Muscle of arm (tissue), 14 donors: Measurements from ENCODE around the gene NUP214. TPM values are rescaled to one million over a fixed set of nuclear protein-coding genes. Genes with fewer than 3 reads are reported as not detected.

Experiments used
- DNase-seq: peaks from one replicate; pipeline ENCODE4 v3.0.0-alpha.2; 2013
- long read RNA-seq, 11 donors: transcript quantifications; one replicate each; lab custom pipeline, GENCODE V29; 2026
- polyA plus RNA-seq, 12 donors: library from polyadenylated mRNA; unstranded; fragments of 120-200 nt; gene quantifications; one replicate each; pipeline ENCODE4 v1.2.1, GENCODE V29; 2013; ENCODE audit not compliant: insufficient read length in 12 of 12

NUP214 gene
- 100 to 1,000 TPM in 1 of 12 donors, 10 to 100 TPM in 10, not detected in 1; 22.6 to 142 (median 27.5) TPM for polyA plus RNA-seq
- long read RNA-seq, donor 1, partial matches to known transcripts, result 21 of 22 reads
- long read RNA-seq, donor 1, other reads (novel, unspliced or antisense), result 0 of 22 reads
- long read RNA-seq, donor 2, partial matches to known transcripts, result 21 of 21 reads
- long read RNA-seq, donor 2, other reads (novel, unspliced or antisense), result 0 of 21 reads
- long read RNA-seq, donor 3, partial matches to known transcripts, result 9 of 9 reads
- long read RNA-seq, donor 3, other reads (novel, unspliced or antisense), result 0 of 9 reads
- long read RNA-seq, donor 4, result 0 reads
- long read RNA-seq, donor 5, result 0 reads
- long read RNA-seq, donor 6, result 0 reads
- long read RNA-seq, donor 7, partial matches to known transcripts, result 5 of 5 reads
- long read RNA-seq, donor 7, other reads (novel, unspliced or antisense), result 0 of 5 reads
- long read RNA-seq, donor 8, result 0 reads
- long read RNA-seq, donor 9, result 0 reads
- long read RNA-seq, donor 10, result 0 reads
- long read RNA-seq, donor 11, partial matches to known transcripts, result 6 of 6 reads
- long read RNA-seq, donor 11, other reads (novel, unspliced or antisense), result 0 of 6 reads

DNA sequence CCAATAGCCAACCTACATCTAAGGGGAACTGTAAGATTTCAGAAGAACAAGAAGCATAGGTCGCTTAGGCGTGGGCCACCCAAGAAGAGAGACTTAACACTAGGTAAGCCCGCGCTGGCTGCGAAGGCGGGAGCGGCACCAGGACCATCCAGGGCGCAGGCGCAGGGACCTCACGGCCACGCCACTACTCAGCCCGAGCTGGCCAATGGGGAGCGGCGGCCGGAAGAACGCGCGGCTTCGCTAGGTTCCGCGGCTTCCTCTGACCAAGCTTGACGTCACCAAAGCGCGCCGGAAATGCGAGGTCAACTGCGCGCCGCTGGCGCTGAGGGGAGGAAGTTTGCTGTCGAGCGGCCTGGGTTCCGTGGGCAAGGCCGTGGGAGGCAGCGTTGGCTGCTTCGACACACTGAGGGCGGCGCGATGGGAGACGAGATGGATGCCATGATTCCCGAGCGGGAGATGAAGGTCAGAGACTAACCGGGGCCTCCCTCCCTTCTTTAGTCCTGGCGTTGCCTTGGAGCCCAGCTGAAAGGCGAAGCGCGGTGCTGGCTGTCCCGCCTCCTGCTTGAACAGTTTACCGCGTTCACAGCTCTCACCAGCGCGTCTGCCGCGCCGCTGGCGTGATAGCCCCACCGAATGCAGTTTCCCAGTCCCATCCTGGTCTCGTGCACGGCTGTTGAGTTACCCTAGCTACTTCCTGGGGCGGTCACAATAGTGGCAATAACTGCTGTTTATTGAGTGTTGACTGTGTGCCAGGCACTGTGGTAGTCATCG lies at the start of gene NUP214:
NUP214 (plus strand) TSS at position 299 of the 771 bp plus-strand sequence; CDS start at position 418, 119 bp downstream.
- peak; percentile 100 for DNase-seq

DNA sequence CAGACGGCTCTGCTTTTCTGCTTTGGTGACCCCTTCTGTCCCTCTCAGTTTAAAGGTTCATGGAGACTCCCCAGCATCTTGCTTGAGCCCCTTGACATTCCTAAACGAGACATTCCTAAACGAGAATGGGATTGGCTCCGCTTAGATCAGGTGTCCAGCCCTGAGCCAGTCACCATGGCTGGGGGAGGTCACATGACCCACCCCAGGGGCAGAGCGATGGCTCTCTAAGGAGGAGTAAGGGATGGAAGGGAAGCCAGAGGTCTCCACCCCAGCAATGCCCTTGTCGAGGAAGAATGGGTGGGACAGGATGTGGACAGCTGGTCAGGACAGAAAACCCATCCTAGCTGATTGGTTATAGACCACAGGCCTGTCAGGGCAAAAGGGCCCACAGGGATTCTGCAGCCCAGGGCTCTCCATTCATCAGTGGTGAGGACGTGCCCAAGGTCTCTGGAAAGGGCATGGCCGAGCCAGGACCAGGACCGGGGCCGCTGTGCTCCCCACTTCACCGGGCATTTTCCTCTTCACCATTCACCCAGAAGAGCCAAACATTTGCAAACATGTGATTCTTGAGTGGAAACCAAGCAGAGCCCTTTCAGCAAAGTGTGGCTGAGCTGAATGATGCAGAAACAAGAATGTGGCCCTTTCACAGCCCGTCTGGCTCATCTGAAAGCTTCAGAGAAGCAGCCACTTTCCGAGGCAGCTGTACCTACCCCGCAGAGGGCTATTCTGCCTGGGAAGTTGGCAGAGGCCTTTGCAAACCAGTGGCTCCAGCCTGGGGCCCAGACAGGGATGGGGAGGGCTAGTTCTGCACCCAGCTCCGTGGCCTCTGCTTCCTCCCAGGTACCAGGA lies 48.8 kb upstream of the NUP214 start:
- no peak for DNase-seq

DNA sequence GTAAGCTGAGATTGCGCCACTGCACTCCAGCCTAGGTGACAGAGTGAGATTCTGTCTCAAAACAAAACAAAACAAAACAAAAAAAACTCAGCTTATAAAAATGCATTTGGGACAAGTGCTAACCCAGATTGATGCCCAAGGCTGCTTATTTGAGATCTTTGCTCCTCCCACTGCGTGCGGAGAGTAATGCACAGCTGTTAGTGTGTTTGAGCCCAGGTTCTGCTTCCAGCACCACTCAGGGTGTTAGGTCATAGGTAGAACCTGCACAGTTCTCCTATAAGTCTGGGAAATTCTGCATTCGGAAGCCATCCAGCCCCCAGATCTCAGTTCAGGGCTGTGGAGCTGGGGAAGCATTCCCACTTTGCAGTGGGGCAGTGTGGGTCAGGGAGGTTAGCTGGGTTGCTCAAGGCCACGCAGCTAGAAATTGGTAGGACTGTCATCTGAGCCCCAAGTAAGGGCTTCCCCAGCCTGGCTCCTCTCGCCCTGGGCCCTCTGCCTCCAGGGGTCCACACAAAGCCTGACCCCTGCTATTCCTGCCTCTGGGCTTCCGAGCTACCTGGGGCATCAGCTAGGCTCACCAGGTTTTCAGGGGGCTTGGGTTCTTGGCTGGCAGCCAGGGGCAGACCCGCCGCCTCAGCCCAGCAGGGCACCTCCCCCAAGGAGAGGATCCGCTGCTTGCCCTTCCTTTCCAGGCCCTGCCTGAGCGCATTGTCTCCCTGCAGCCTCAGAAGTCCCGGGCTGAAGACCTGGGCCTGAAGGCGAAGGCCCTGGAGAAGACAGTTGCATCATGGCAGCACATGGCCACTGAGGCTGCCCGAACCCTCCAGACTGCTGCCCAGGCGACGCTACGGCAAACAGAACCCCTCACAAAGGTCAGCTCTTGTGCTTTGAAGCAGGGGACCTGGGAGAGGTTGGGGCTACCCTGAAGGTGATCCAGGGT lies 46.7 kb upstream of the NUP214 start:
- no peak for DNase-seq

DNA sequence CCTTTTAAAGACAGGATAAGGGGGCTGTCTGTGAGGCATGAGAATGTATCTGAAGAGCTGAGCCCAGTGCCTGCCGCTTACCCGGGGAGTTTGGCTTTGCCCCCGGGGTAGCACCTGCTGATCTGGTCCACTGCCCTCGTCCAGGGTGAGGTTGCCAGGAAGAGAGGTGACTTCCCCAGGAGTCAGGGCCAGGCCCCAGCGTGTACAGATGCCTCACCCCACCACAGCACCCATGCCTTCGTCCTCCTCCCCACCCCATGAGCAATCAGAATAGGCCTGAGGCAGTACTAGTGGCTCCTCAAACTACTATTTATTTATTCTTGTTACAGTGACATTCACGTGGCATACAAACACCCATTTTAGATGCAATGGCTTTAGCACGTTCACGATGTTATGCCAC lies 44.8 kb upstream of the NUP214 start:
- no peak for DNase-seq

DNA sequence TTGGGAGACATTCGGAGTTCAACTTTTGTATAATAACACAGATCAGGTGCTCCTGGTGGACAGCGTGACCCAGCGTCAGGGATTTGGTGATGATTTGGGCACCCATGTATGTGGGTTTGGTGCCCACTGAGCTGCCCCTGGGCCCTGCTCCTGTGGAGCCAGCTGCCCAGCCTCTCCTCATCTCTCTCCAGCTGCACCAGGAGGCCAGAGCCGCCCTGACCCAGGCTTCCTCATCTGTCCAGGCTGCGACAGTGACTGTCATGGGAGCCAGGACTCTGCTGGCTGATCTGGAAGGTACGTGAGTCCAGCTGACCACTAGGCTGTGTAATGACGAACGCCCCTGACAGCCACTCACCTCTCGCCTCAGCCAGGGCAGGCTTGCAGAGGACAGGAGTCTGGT lies 43.5 kb upstream of the NUP214 start:
- no peak for DNase-seq

DNA sequence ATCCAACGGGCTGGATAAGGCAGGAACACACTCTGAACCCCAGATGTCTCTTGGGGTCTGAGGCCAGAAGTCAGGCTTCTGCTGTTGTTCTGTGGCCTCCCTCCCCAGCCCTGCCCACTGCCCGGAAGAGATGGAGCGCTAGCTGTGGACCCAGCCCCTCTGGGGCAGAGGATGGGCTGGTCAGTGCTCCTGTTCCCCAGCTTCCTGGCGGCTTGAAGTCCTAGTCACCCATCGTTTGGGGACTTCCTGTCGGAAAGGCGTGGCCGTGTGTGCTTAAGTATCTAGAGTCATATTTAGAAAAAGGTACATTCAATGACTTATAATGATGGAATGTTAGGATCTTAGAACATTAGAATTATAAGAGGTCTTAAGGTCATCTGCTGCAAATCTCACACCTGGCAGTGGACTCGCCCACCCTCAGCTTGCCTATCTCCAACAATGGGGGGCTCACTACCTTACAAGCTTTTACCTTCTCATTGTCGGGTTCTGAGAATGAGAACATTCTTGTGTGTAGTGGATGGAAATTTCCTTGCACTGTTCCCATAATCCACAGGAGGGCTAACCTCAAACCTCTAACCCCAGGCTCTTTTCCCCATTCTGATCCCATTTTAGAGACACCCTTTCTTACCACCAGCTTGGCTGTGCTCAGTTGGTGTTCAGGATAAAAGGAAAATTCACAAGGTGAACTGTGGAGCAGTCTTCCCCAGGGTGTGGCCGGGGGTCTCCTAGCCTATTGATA lies 42.4 kb upstream of the NUP214 start:
- no peak for DNase-seq

DNA sequence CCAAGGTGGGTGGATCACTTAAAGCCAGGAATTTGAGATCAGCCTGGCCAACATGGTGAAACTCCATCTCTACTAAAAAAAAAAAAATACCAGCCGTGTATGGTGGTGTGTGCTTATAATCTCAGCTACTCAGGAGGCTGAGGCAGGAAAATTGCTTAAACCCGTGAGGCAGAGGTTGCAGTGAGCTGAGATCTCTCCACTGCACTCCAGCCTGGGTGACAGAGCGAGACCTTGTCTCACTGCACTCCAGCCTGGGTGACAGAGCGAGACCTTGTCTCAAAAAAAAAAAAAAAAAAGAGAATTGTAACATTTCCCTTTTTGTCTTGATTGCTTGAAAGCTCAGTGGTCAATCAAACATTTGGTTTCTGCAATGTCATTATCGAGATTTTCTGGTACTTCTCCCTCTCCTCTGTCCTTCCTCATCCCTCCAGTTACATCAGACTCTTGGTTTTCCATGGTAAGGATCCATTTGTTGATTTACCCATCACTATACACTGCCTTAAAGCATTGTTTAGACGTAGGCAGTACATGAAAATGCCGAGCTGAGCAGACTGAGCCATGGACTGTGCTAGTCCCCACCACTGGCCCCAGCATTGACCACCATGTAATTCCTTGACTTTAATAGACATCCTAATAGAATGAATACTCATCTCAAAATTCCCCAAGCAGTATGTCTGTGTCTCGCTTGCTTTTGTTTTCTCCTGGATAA lies 40.6 kb upstream of the NUP214 start:
- no peak for DNase-seq

DNA sequence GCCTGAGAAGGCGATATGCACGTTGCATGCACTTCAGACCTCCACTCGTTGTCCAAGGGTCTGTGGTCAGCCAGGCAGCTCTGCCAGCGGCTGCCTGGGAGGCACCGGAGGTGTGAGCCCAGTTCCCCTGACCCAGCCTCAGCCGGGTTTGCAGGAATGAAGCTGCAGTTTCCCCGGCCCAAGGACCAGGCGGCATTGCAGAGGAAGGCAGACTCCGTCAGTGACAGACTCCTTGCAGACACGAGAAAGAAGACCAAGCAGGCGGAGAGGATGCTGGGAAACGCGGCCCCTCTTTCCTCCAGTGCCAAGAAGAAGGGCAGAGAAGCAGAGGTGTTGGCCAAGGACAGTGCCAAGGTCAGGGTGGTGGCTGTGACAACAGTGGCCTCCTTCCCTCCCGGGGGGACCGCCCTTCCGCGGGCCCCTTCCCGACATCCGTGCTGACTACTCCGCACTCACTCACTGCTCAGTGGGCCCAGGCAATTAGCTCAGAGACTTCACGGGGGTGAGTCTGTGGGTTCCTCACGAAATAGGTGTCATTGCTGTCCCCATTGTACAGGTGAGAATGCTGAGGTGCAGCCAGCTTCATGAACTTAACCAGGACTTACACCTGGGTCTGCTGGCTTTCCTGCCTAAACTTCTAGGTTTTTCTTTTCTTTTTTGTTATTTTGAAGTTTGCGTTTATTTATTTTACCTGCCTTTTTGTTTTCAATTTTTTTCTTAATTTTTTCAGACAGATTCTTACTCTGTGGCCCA lies 39.8 kb upstream of the NUP214 start:
- no peak for DNase-seq

DNA sequence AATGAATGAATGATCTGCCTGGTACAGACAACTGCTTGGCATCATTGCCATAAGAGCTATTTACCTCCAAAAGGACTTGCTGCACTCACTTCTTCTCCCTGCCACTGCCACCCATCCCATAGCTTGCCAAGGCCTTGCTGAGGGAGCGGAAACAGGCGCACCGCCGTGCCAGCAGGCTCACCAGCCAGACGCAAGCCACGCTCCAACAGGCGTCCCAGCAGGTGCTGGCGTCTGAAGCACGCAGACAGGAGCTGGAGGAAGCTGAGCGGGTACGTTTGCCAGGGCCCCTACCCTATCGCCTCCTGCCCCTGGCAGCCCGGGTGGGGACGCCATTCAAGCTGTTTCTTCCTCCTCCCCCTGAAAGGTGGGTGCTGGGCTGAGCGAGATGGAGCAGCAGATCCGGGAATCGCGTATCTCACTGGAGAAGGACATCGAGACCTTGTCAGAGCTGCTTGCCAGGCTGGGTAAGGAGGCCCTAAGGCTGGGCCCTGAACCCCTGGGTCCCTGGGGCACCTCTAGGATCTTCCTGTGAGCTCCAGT lies 38.0 kb upstream of the NUP214 start:
- no peak for DNase-seq

DNA sequence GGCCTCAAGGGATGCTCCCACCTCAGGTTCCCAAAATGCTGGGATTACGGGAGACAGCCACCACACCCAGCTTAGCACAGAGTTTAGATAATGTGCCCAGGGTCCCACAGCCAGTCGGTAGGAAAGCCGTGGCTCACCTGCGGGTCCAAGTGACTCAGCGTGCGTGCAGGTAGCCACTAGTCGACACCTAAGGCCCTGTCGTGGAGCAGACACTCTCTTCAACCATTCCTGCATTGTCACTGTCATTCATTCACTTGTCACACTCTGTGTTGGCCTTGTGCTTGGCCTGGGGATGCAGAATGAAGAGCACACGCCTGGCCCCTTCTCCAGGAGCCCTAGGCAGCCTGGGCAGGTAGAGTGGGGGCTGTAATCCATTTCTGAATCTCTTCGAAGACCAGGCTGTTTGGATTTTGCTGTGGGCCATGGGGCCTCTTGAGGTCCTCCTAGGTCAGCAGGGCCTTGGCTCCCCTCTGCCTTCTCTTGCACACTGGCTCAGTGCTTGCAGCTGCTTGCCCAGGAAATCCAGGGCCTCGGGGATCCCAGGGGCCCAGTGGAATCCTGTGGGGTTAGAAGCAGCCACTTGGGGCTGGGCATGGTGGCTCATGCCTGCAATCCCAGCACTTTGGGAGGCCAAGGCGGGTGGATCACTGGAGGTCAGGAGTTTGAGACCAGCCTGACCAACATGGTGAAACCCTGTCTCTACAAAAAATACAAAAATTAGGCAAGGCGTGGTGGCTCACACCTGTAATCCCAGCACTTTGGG lies 35.2 kb upstream of the NUP214 start:
- DNase-seq, result no peak

DNA sequence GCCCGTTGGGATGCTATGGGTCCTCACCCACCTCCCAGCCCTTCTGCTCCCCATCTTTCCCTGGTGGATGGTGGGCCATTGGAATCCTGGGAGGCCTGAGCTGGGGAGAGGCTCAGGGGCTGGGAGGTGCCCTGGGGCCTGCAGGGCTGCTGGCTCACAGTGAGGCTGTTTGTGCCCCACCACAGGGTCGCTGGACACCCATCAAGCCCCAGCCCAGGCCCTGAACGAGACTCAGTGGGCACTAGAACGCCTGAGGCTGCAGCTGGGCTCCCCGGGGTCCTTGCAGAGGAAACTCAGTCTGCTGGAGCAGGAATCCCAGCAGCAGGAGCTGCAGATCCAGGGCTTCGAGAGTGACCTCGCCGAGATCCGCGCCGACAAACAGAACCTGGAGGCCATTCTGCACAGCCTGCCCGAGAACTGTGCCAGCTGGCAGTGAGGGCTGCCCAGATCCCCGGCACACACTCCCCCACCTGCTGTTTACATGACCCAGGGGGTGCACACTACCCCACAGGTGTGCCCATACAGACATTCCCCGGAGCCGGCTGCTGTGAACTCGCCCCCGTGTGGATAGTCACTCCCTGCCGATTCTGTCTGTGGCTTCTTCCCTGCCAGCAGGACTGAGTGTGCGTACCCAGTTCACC lies 33.9 kb upstream of the NUP214 start:
- no peak for DNase-seq

DNA sequence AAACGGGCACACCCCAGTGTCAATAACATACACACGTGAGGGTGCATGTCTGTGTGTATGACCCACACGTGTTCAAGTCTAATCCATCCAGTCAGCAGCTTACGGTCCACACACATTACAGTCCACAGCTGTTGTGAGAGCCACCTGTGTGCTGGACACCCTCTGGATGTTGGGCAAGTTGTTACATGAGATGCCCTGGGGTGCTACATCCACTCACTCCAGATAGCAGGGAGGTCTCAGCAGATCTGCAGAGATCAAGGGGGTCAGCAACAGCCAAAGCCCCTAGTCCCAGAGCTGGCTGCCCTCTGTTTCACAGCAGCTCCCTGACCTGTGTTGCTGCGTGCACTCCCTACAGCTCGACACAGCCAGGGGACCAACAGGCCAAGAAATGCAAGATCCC lies 33.4 kb upstream of the NUP214 start:
- DNase-seq, result no peak

DNA sequence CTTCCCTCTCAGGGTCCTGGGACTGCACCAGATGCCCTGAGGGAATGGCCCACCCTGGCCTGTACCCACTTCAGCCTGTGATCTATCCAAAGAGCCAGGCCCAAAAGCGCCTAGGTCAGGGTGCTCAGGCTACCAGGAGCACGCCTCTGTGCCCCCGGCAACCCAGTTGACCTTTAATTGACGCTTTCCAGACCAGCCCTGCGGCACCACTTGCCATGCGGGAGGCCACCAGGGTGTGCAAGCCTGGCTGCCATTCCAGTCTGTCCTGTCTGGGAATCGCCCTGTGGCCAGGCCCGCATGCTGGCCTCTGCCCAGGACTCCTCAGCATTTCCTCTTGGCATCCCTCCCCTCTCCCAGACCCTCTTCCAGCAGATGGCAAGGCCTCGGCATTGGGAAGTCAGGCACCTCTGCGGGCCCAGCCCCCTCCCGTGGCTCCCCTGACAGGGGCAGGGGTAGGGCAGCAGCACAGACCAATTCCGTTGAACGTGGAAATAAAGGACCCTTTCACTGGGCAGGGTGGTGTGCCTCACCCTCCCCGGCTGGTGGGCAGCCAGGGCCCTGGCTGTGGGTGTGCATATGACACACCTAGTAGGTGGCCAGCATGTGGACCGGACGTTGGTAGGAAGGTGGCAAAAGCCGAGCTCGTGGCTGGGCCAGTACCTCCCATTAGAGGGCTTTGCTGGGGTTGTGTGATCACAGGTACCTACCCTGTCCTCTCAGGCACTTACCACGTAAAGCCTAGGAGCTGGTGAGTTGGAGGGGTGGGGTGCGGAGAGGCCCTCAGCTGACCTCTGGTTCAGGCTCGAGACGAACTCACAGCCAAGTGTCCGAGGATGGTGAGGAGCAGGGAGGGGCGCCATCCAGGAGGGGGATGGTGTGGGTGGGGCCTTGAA lies 32.6 kb upstream of the NUP214 start:
- no peak for DNase-seq

DNA sequence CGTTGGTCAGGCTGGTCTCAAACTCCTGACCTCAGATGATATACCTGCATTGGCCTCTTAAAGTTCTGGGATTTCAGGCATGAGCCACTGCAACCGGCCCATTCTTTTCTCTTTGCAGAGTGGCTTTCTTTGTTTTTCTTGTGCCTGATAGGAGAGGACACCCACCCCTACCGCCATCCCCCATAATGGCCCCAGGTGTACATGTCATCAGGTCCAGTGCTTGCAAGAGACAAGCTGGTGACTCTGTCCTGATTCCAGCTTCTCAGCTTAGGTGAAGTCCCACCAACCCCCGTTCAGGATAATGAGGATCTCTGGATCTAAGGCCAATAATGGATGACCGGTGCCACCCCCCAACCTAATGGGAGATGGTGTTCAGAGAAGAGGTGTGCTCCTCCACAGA lies 31.4 kb upstream of the NUP214 start:
- no peak for DNase-seq

DNA sequence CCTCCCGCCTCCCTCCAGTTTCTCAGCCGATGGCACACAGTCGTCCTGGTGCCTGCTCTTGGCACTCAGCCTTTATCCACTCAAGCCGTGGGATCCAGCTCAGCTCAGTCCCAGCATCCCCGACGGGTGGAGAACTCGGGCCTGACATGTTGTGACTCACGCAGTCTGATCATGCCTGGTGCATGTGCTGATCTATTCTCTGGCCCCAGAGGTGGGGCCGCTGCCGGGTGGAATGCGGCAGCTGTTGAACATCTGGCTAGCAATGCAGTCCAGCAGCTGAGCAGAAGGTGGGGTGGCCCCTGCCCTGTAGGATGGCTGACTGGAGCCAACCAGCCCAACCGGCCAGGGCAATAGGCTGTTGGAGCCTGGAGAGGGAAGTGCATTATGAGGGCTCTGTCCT lies 30.8 kb upstream of the NUP214 start:
- DNase-seq, result peak; percentile 56
